ENCODE measurements around the gene C17orf114.

C17orf114 gene

DNA sequence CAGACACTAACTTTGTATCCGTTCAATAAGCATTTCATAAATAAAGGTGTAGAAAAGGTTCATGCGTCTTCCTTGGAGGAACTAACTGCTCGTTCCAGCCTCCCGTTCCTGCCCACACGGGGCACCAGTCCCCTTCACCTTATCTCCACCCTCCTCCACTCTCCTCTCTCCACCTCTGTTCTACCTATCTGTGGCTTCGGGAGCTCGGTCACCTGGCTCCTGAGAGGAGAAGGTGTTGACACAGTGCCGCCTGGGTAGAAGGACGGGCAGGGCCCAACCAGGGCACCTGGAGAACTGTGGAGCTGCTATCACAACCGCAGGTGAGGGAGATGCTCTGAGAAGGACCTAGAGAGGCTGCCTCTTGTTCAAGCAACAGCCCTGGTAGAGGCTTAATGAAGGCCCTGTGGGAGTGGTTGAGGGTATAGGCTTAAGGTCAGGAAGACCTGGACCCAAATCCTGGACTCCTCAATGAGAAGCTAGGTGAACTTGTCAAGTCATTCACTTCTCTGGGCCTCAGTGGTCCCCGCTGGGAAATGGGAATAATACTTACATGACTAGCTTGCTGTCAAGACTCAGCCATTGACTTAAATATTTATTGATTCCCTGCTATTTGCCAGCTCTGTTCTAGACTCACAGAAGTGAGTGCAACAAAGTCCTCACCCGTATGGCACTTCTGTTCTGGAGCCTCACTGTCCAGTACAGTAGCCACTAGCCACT lies 21.4 kb upstream of the C17orf114 start:
- no peak for DNase-seq (ENCODE audit: extremely low read depth, low read depth, low spot score)

DNA sequence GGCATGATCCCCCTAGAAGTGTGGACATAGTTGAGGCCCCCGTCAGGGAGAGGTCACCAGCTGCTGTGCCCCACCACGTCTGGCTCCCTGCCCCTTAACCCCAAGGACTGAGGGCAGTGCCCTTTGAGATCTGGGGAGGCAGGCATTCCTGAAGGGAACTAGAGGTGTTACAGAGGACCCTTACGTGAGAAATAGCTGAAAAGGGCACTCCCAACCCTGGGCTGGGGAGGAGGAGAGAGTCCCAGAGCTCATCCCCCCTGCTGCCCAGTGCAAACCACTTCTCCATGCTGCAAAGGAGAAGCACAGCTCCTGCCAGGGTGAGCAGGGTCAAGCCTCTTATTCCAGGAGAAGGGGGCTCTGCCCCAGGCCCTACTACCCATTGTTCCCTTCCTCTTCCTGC lies 20.7 kb upstream of the C17orf114 start:
- DNase-seq (ENCODE audit: extremely low read depth, low read depth, low spot score) = no peak

DNA sequence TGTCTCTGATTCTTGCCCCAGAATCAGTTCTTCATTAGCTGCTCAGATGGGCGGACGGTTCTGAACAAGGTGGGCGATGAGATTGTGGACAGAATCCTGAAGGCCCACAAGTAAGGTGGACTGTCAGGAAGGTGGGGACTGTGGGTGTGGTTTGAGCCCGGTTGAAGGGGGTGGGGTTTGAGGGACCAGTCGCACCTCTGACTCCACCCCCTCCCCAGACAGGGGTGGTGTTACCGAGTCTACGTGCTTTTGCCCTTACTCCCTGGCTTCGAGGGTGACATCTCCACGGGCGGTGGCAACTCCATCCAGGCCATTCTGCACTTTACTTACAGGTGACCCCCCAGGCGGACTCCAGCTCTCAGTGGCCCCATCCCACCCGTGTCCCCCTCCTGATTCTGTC lies 16.1 kb upstream of the C17orf114 start:
- no peak for DNase-seq (ENCODE audit: extremely low read depth, low read depth, low spot score)

GRCh38 chr17:4816826-4817225 lies 14.7 kb upstream of the C17orf114 start:
- DNase-seq (ENCODE audit: extremely low read depth, low read depth, low spot score) = no peak

DNA sequence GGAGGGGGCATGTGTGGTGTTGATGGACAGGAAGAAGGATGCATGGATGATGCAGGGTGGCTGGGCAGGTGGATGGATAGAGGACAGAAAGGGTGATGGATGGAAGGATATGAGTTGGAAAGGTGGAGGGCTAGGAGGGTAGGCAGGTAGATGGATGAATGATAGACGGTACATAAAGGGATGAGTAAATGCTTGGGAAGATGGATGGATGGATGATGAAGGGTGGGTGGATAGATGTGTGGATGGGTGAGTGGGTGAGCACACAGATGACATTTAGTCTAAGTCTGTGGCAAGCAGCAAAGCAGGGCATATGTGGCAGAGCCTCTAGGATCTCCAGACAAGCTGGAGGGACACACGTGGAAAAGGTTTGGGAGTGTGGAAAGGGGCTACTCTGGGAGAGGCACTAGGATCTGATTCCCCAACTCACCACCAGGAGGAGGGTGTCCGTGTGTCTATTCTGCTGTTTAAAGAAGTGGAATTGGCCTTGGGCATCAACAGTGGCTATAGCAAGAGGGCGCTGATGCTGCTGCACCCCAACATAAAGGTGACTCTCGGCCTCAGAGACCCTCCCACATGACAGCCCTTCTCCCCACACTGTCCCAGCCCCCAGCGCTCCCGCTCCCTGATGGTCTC lies 13.0 kb upstream of the C17orf114 start:
- no peak for DNase-seq (ENCODE audit: extremely low read depth, low read depth, low spot score)

GRCh38 chr17:4812690-4813089 lies 10.6 kb upstream of the C17orf114 start:
- DNase-seq (ENCODE audit: extremely low read depth, low read depth, low spot score) = no peak

GRCh38 chr17:4811471-4811870 lies 9.3 kb upstream of the C17orf114 start:
- DNase-seq (ENCODE audit: extremely low read depth, low read depth, low spot score) = no peak

DNA sequence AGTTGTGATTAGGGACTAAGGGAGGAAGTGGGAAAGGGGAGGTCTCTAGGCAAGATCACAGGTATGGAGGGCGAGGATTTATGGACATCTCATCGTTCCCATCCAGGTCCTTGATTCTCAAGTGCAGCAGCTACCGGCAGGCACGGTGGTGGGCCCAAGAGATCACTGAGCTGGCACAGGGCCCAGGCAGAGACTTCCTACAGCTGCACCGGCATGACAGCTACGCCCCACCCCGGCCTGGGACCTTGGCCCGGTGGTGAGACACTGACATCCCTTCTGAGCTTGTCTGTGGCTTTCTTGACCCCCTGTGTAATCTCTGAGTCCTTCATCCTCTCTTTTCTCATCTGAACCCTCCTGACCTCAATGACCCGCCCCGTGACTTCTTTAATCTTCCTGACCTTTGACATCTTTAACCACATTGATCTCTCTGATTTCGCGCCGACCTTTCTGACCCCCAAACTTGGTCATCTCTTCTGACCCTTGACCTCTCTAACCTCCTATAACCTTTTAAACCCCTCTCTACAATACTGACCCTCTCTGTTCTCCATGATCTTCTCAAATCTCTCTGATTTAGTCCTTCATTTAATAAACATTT lies 8.7 kb upstream of the C17orf114 start:
- DNase-seq (ENCODE audit: extremely low read depth, low read depth, low spot score) = no peak

DNA sequence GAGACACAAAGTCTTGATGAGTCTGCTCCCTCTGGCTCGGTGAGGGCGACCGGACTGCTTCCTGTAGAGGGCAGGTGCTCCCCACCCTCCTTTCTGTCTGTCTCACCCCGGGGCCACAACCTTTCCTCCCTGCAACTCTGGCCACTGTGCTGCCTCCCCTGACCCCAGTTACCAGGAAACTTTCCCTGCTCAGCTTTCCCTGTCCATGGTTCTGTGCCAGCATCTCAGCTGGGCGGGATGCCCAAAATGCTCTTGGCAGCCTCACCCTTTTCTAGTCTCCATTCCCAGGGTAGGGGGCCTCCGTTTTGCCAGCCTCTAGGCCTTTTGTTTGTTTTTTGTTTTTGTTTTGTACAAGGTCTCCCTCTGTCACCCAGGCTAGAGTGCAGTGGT lies 6.2 kb upstream of the C17orf114 start:
- DNase-seq (ENCODE audit: extremely low read depth, low read depth, low spot score) = no peak

GRCh38 chr17:4807605-4808377 lies 5.7 kb upstream of the C17orf114 start:
- DNase-seq (ENCODE audit: extremely low read depth, low read depth, low spot score) = no peak

GRCh38 chr17:4806777-4807604 lies 4.9 kb upstream of the C17orf114 start, which contains the start of gene PLD2:
PLD2 (plus strand) TSS chr17:4807152; CDS start chr17:4807773, 621 bp downstream.
- DNase-seq (ENCODE audit: extremely low read depth, low read depth, low spot score) = no peak

GRCh38 chr17:4806456-4806776 lies 4.3 kb upstream of the C17orf114 start:
- DNase-seq (ENCODE audit: extremely low read depth, low read depth, low spot score) = no peak

DNA sequence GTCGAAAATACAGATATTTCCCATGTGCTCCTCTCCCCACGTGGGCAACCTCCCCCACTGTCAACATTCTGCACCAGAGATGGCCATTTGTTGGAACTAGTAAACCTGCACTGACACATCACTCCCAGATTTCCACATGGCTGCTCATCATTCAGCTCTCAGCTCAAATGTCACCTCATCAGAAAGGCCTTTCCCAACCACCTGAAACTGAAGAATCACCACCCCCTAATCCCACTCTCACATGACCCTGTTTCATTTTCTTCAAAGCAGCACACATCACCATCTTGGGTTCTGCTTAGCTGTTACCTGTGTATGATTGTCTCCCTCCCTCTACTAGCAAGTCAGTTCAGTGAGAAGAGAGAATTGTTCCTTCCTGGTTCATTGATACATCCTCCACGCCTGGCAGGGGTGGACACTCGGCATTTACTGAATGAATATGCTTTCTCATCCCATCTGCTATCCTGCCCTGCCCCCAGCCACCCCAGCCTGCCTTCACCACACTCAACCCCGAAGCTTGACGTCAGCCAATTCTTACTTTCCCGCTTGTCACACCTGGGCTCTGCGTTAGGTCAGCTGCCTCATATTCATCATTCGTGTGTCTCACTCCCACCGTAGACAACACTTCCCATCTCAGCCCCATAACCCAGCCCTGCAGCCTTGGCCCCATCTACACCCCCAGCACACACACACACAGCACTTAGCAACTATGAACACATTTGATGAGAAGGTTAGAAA lies 1.5 kb downstream of the C17orf114 start:
- DNase-seq (ENCODE audit: extremely low read depth, low read depth, low spot score) = no peak

DNA sequence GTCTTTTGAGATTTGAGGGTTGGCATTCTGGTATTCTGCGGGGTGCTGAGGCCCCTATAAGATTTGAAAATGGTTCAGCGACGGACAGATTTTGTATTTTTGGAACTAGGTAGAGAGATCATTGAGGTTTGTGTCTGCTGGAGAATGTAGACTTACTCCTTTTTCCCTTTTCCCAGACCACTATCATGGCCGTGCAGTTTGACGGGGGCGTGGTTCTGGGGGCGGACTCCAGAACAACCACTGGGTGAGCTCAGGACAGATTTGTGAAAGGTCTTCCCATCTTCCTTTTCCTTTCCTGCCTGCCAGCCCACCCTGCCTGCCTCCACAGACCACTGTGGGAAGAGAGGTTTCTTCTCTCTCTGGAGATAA lies 5.6 kb downstream of the C17orf114 start:
- DNase-seq (ENCODE audit: extremely low read depth, low read depth, low spot score) = no peak

DNA sequence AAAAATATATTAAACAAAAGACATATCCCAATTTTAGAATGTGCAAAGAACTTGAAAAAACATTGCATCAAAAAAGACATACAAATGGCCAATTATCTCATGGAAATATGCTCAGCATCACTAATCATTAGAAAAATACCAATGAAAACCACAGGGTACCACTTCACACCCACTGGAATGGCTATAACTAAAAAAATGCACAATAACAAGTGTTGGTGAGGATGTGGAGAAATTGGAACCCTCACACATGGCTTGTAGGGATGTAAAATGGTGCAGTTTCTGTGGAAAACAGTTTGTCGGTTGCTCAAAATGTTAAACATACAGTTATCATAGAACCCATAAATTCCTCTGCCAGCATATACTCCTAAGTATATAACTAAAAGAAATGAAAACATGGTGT lies 7.0 kb downstream of the C17orf114 start:
- no peak for DNase-seq (ENCODE audit: extremely low read depth, low read depth, low spot score)

DNA sequence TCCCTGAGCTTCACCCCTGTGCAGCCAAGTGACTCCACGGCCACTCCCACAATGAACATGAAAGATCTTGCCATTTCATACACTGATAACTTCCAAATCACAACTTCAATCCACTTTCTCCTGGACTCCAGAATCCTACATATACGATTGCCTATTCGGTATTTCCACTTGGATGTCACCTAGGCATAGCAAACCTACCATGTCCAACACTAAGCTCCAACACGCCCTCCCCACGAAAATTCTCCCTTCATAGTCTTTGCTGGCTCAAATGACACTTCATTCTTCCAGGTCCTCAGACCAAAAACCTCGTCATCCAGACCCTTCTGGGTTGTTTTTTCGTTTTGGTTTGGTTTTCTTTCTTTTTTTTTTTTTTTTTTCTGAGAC lies 11.4 kb downstream of the C17orf114 start:
- no peak for DNase-seq (ENCODE audit: extremely low read depth, low read depth, low spot score)

DNA sequence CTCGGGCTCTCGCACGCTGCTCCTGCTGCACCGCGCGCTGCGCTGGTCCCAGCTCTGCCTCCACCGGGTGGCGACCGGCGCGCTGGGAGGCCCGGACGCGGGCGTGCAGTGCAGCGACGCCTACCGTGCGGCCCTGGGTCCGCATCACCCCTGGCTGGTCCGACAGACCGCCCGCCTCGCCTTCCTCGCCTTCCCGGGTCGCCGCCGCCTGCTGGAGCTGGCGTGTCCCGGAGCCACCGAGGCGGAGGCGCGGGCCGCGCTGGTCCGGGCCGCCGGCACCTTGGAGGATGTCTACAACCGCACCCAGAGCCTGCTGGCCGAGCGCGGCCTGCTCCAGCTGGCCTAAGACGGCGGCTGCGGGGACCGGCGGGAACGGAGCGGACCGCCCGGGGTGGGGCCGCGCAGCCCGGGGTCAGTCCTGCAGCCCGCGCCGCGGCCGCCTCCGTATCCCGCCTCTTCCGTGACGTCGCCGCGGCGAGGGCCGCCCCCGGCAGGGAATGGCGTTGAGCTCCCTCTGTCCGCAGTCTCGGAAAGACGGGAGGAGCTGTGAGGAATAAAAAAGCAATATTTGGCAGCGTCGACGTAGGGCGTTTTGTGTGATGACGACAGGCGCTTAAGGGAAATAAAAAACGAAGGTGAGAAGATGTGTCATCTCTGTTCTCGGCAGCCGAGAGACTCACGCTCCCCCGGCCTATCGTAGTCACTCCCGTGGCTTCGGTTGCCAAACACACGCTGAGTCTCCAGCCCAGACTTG lies 12.0 kb downstream of the C17orf114 start:
- no peak for DNase-seq (ENCODE audit: extremely low read depth, low read depth, low spot score)

GRCh38 chr17:4789701-4789950 lies 12.5 kb downstream of the C17orf114 start:
- no peak for DNase-seq (ENCODE audit: extremely low read depth, low read depth, low spot score)

DNA sequence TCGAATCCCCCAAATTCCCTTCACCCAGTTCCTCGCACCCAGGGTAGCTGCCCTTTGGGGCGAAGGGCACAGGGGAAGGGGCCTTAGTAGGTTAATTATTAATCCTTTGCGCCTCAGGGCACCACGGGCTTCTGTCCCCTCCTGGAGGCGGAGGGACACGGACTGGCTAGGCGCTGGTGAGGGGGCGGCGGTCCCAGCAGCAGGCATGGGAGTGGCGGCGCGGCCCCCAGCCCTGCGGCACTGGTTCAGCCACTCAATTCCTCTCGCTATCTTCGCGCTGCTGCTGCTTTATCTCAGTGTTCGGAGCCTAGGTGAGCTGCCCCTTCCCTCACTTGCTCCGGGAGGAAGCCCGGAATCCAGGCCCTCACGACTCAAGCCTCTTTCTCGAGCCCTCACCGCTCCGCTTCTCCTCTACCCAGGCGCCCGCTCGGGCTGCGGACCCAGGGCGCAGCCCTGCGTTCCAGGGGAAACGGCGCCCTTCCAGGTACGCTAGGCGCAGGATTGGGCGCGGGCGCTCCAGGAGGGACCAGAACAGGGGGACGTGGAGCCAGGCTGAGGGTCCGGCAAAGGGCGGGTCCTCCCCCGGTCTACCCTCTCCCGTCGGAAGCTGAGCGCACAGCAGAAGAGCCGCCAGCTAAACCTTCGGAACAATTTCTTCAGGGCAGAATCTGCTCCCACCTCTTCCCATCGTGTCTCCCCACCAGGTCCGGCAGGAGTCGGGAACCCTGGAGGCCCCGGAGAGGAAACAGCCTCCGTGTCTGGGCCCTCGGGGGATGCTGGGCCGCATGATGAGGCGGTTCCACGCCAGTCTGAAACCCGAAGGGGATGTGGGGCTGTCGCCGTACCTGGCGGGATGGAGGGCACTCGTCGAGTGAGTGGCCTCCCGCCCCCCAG lies 13.1 kb downstream of the C17orf114 start, which contains the start of gene GLTPD2:
GLTPD2 (plus strand) TSS at position 158 of the 894 bp plus-strand sequence; CDS start at position 206, 48 bp downstream.
- DNase-seq (ENCODE audit: extremely low read depth, low read depth, low spot score) = no peak

Data from glomerular endothelial cell (primary cell).